PC-9 (cell line): ENCODE results near the gene SMCO1. TPM values are rescaled to one million over a fixed set of nuclear protein-coding genes. Genes with fewer than 3 reads are reported as not detected.

Experiments
- BruUV-seq: library from RNA; stranded (reverse); fragments of 400-500 nt; replicated peaks from 2 replicates; lab custom pipeline; 2021; lab: Mats Ljungman, UMichigan
- CTCF ChIA-PET: fragments of 300-600 bp; sonication (Branson Sonifier 250); formaldehyde crosslinking; loops from one replicate; lab custom pipeline; 2022; ENCODE audit warnings: antibody characterized with exemption; lab: Charles Lee
- POLR2A ChIA-PET: fragments of 300-600 bp; sonication (Branson Sonifier 250); formaldehyde crosslinking; loops from one replicate; lab custom pipeline; 2022; ENCODE audit warnings: antibody characterized with exemption; ENCODE audit not compliant: unreplicated experiment; lab: Charles Lee
- DNase-seq, 2 experiments: peaks; one replicate each; pipeline versions ENCODE4 v3.0.0 to v3.0.0-alpha.2; 2015 to 2022; ENCODE audit warnings: mixed read lengths in 1 of 2
- H2AFZ ChIP-seq: fragments of 200-600 bp; sonication (generic); 2 replicates; pipeline ENCODE4 v1.8.1; 2017; ENCODE audit warnings: antibody characterized with exemption
- H3F3A ChIP-seq: fragments of 200-600 bp; sonication (generic); 2 replicates; pipeline ENCODE4 v1.8.1; 2017; ENCODE audit warnings: antibody characterized with exemption, mild to moderate bottlenecking, low read depth; ENCODE audit not compliant: insufficient read depth
- H3K27ac ChIP-seq: fragments of 200-600 bp; sonication (generic); 2 replicates; pipeline ENCODE4 v1.6.1; 2016; ENCODE audit warnings: mixed run types
- H3K27me3 ChIP-seq: fragments of 200-600 bp; sonication (generic); 2 replicates; pipeline ENCODE4 v1.6.1; 2016; ENCODE audit warnings: low read depth, mixed run types; ENCODE audit not compliant: insufficient read depth
- H3K36me3 ChIP-seq: fragments of 200-600 bp; sonication (generic); 2 replicates; pipeline ENCODE4 v1.6.1; 2016; ENCODE audit warnings: low read depth, mixed run types
- H3K4me1 ChIP-seq: fragments of 200-600 bp; sonication (generic); replicated peaks from 2 replicates; pipeline ENCODE4 v1.6.1; 2016; ENCODE audit warnings: mixed run types; ENCODE audit not compliant: insufficient read depth
- H3K4me2 ChIP-seq: fragments of 200-600 bp; sonication (generic); 2 replicates; pipeline ENCODE4 v1.6.1; 2017; ENCODE audit warnings: mixed run types
- H3K4me3 ChIP-seq: fragments of 200-600 bp; sonication (generic); 2 replicates; pipeline ENCODE4 v1.6.1; 2016; ENCODE audit warnings: mixed run types
- H3K79me2 ChIP-seq: fragments of 200-600 bp; sonication (generic); 2 replicates; pipeline ENCODE4 v1.6.1; 2017; ENCODE audit warnings: low read depth, mixed run types
- H3K9me2 ChIP-seq: fragments of 200-600 bp; sonication (generic); 2 replicates; pipeline ENCODE4 v1.8.1; 2017; ENCODE audit warnings: mild to moderate bottlenecking; ENCODE audit not compliant: insufficient read depth
- H3K9me3 ChIP-seq: fragments of 200-600 bp; sonication (generic); 2 replicates; pipeline ENCODE4 v1.8.1; 2016; ENCODE audit warnings: low read depth; ENCODE audit not compliant: insufficient read depth
- H4K20me1 ChIP-seq: fragments of 200-600 bp; sonication (generic); 2 replicates; pipeline ENCODE4 v1.8.1; 2017; ENCODE audit not compliant: insufficient read depth
- CTCF ChIP-seq: fragments of 200-600 bp; sonication (generic); conservative IDR thresholded peaks from 2 replicates; pipeline ENCODE4 v1.6.1; 2017; ENCODE audit warnings: mixed run types, antibody characterized with exemption, mild to moderate bottlenecking, moderate library complexity
- EZH2 ChIP-seq: fragments of 200-600 bp; sonication (generic); IDR thresholded peaks from 2 replicates; pipeline ENCODE4 v1.8.0; 2017; ENCODE audit warnings: antibody characterized with exemption, low read depth
- intact Hi-C: fragments of 100-400 bp; cut with micrococcal nuclease; formaldehyde crosslinking; loops from one replicate; pipeline ENCODE4 v1.10.0; 2022; ENCODE audit not compliant: unreplicated experiment
- total RNA-seq: library from RNA; stranded (reverse); gene quantifications from 2 replicates; pipeline ENCODE4 v1.2.3, GENCODE V29; 2021

Gene SMCO1
- total RNA-seq, 1 experiment from 2014 or later: not detected

- peak in 1 of 2 experiments; percentile 82 for DNase-seq
- Histone ChIP-seq H3K4me2 (peak overlapping the region; percentile 32), H3K27me3 (no peaks in the 10 kb centered on the region), H2AFZ (no peak overlapping the region), H3K27ac (peak overlapping the region; percentile 75), H4K20me1 (no peaks in the 10 kb centered on the region), H3K79me2 (peaks cover 12% of the 10 kb centered on the region; the same call in 1 of the 2 replicates), H3K36me3 (peaks cover 10% of the 10 kb centered on the region; the same call in 1 of the 2 replicates), H3K4me3 (no peak overlapping the region), H3K9me2 (no peaks in the 10 kb centered on the region), H3K4me1 (peaks cover 21% of the 10 kb centered on the region), H3K9me3 (no peaks in the 10 kb centered on the region), H3F3A (peaks cover 28% of the 10 kb centered on the region)
- ChIA-PET POLR2A (no interaction called here), CTCF (interaction anchor here (0.7 kb wide), 1 partner anchor 64 kb away, joined by 3 read pairs; no protein-coding TSS in a partner anchor)
- TF ChIP-seq CTCF (no peak), EZH2 (no peak)
- BruUV-seq: no TSS peak
- intact Hi-C loops: no loop called here
Observed at GRCh38 chr3:196558476-196558875, 43.3 kb upstream of the SMCO1 start.

GRCh38 chr3:196557236-196557635 lies 42.1 kb upstream of the SMCO1 start:
- H3K9me3 ChIP-seq: no peaks in the 10 kb centered on the region
- no peak for DNase-seq
- H3K4me2 ChIP-seq: no peak overlapping the region
- H3K4me3 ChIP-seq: no peak overlapping the region
- H3K27ac ChIP-seq: no peak overlapping the region
- no TSS peak for BruUV-seq
- H3K36me3 ChIP-seq: peaks cover 10% of the 10 kb centered on the region; the same call in 1 of the 2 replicates
- intact Hi-C loops: no loop called here
- H3K4me1 ChIP-seq: peaks cover 10% of the 10 kb centered on the region
- H3F3A ChIP-seq: peaks cover 19% of the 10 kb centered on the region; the same call in 1 of the 2 replicates
- ChIA-PET POLR2A (interaction anchor here (0.6 kb wide), 1 partner anchor 310 kb away, joined by 8 read pairs; no protein-coding TSS in a partner anchor), CTCF (interaction anchor here (0.6 kb wide), 1 partner anchor 26 kb away, joined by 6 read pairs; no protein-coding TSS in a partner anchor)
- H3K27me3 ChIP-seq: no peaks in the 10 kb centered on the region
- H3K9me2 ChIP-seq: no peaks in the 10 kb centered on the region
- H2AFZ ChIP-seq: no peak overlapping the region
- no peaks in the 10 kb centered on the region for H4K20me1 ChIP-seq
- peaks cover 5% of the 10 kb centered on the region; the same call in 1 of the 2 replicates for H3K79me2 ChIP-seq
- TF ChIP-seq EZH2 (no peak), CTCF (no peak)

- Histone ChIP-seq H3K27me3 (no peaks in the 10 kb centered on the region), H3K4me2 (no peak overlapping the region), H3K9me3 (no peaks in the 10 kb centered on the region), H3K27ac (no peak overlapping the region), H3K36me3 (0 out of 2 replicates have a peak, but pooled peaks cover under 1% of the 10 kb centered on the region), H2AFZ (no peak overlapping the region), H3K9me2 (no peaks in the 10 kb centered on the region), H3K4me1 (peaks cover 10% of the 10 kb centered on the region), H4K20me1 (no peaks in the 10 kb centered on the region), H3K4me3 (no peak overlapping the region), H3K79me2 (no peaks in the 10 kb centered on the region), H3F3A (peaks cover 19% of the 10 kb centered on the region; the same call in 1 of the 2 replicates)
- DNase-seq: no peak
- no TSS peak for BruUV-seq
- no peak for TF ChIP-seq EZH2
- no peak for TF ChIP-seq CTCF
- intact Hi-C loops: no loop called here
- CTCF ChIA-PET: interaction anchor here (0.5 to 0.9 kb wide), 2 partner anchors 11 to 82 kb away, joined by 3 read pairs; no protein-coding TSS in a partner anchor
- POLR2A ChIA-PET: interaction anchor here (0.6 to 0.7 kb wide), 3 partner anchors 41 to 740 kb away, joined by 3 to 6 read pairs (median 4); no protein-coding TSS in a partner anchor
Observed at GRCh38 chr3:196555295-196555694, 40.1 kb upstream of the SMCO1 start.
